Right lobe of liver (tissue), 6 donors: Measurements from ENCODE around the gene PIGQ. TPM values are rescaled to one million over a fixed set of nuclear protein-coding genes. Genes with fewer than 3 reads are reported as not detected.

Experiments
- ATAC-seq, 4 donors: fragments of 200-7000 bp; cut with Tn5 transposase; one replicate each; pipeline ENCODE4 v1.9.1; 2020; ENCODE audit warnings: mild to moderate bottlenecking in 4 of 4, moderate library complexity in 4 of 4
- DNase-seq, 3 donors: peaks; one replicate each; pipeline ENCODE4 v3.0.0-alpha.2; 2020
- H3K27ac ChIP-seq, 3 donors: fragments of 200-600 bp; one replicate each; pipeline ENCODE4 v1.8.0; 2022
- H3K27me3 ChIP-seq, 2 donors: fragments of 200-600 bp; one replicate each; pipeline ENCODE4 v1.8.0; 2022
- H3K36me3 ChIP-seq, 4 donors: fragments of 200-600 bp; sonication (generic) in 1 of 4; one replicate each; pipeline versions ENCODE4 v1.5.1 to v1.8.0; 2017 to 2022; ENCODE audit warnings: control low read depth in 1 of 4
- H3K4me1 ChIP-seq, 4 donors: fragments of 200-600 bp; sonication (generic) in 1 of 4; one replicate each; pipeline versions ENCODE4 v1.5.1 to v1.8.0; 2017 to 2022; ENCODE audit warnings: control low read depth in 1 of 4
- H3K4me3 ChIP-seq, 3 donors: fragments of 200-600 bp; one replicate each; pipeline ENCODE4 v1.8.0; 2022
- H3K9me3 ChIP-seq, 4 donors: fragments of 200-600 bp; sonication (generic) in 1 of 4; one replicate each; pipeline versions ENCODE4 v1.5.1 to v1.8.0; 2017 to 2022; ENCODE audit warnings: control low read depth in 1 of 4
- CTCF ChIP-seq, 4 donors: fragments of 200-600 bp in 3 of 4; fragments of 450-650 bp in 1 of 4; IDR thresholded peaks; one replicate each; pipeline versions ENCODE4 v1.5.1 to v1.8.0; 2016 to 2022; ENCODE audit warnings: antibody characterized with exemption in 4 of 4, mild to moderate bottlenecking in 2 of 4
- POLR2A ChIP-seq: fragments of 450-650 bp; IDR thresholded peaks from one replicate; pipeline ENCODE4 v1.6.1; 2017; ENCODE audit warnings: antibody characterized with exemption, mild to moderate bottlenecking
- WGBS: methylation state at CpG from one replicate; pipeline ENCODE4 v1.1.6; 2018; ENCODE audit warnings: low coverage, low lambda C conversion rate; ENCODE audit not compliant: insufficient coverage; ENCODE audit errors: missing lambda C conversion rate; 5-methylcytosine and 5-hydroxymethylcytosine counted together
- intact Hi-C, 2 donors: fragments of 100-400 bp; cut with DNase I; formaldehyde crosslinking; loops; one replicate each; pipeline versions ENCODE4 v1.11.2 to v1.14.1; 2022
- total RNA-seq, 6 experiments: library from RNA; depleted of rRNA in 2 of 6; stranded (reverse); fragments of >200 nt in 2 of 6; fragmentation: NEBNext Ultra II Directional in 3 of 6; extraction: Animal tissue kit (Norgen Biotek cat#: 25700) in 3 of 6; gene quantifications; one replicate each; pipeline versions ENCODE4 v1.1.0 to v1.2.4, GENCODE V29; 2016 to 2023
- donor health status: DM: no; HTN: yes; CAD: no.
- donor health status: DM: no; HTN: no; CAD: no.
- donor health status: DM: no; HTN: no; CAD: no.
- donor health status: DM: no; HTN: yes; CAD: no.
- donor health status: DM: no; HTN: yes; CAD: no.

PIGQ gene
- total RNA-seq, 6 experiments from 2014 or later = 19.5 to 32.0 (median 27.8) TPM

- Histone ChIP-seq H3K27me3 (no peaks in the 10 kb centered on the region), H3K9me3 (no peaks in the 10 kb centered on the region), H3K4me3 (no peak overlapping the region), H3K4me1 (peaks cover 0 to 45% (median 27%) of the 10 kb centered on the region in 4 donors), H3K27ac (peak overlapping the region in 2 of 3 donors; percentile 44 to 70), H3K36me3 (peaks cover 0 to 8% (median 0%) of the 10 kb centered on the region in 4 donors)
- TF ChIP-seq POLR2A (no peak), CTCF (IDR thresholded peaks at IDR 0.05) (no peak)
- intact Hi-C loops = loop anchor here in 1 of 2 donors (10.0 kb wide), 1 partner anchor 46 kb away; no protein-coding TSS in a partner anchor
- peak in 1 of 4 donors; percentile 1 for ATAC-seq
- peak in 1 of 3 donors; percentile 50 for DNase-seq
- WGBS = 33% methylated on average over 2 of the region's 29 CpGs
Observed at GRCh38 chr16:630249-630814, 60.6 kb downstream of the PIGQ start.

GRCh38 chr16:630815-631405, 61.1 kb downstream of the PIGQ start, which contains the start of gene WFIKKN1:
Gene WFIKKN1, plus strand, starts transcription at chr16:630985. Its CDS starts 269 bp downstream, at chr16:631254.
- TF ChIP-seq CTCF (IDR thresholded peaks at IDR 0.05) (no peak), POLR2A (no peak)
- 10% methylated on average over 2 of the region's 23 CpGs for WGBS
- no peak within 1 kb of the TSS for H3K4me3 ChIP-seq
- peak; percentile 58 to 72 (median 69) for DNase-seq
- no peaks in the 10 kb centered on the region for H3K9me3 ChIP-seq
- H3K27ac ChIP-seq = peak within 1 kb of the TSS in 2 of 3 donors; percentile 44 to 70
- intact Hi-C loops = loop anchor here in 1 of 2 donors (10.0 kb wide), 1 partner anchor 46 kb away; no protein-coding TSS in a partner anchor
- ATAC-seq = peak; percentile 0 to 12 (median 4)
- H3K36me3 ChIP-seq = peaks cover 0 to 3% (median 0%) of the 10 kb centered on the region in 4 donors
- H3K4me1 ChIP-seq = peaks cover 0 to 49% (median 27%) of the 10 kb centered on the region in 4 donors
- no peaks in the 10 kb centered on the region for H3K27me3 ChIP-seq

- no peaks in the 10 kb centered on the region for H3K9me3 ChIP-seq
- no peaks in the 10 kb centered on the region for H3K36me3 ChIP-seq
- ATAC-seq (no peak), DNase-seq (no peak)
- intact Hi-C loops = loop anchor here in 1 of 2 donors (10.0 kb wide), 1 partner anchor 47 kb away; no protein-coding TSS in a partner anchor
- no peak for TF ChIP-seq CTCF (IDR thresholded peaks at IDR 0.05)
- TF ChIP-seq POLR2A = no peak
- H3K4me1 ChIP-seq = peaks cover 0 to 49% (median 27%) of the 10 kb centered on the region in 4 donors
- H3K27me3 ChIP-seq = no peaks in the 10 kb centered on the region
- WGBS = 62% methylated on average over 9 of the region's 9 CpGs
- no peak overlapping the region for H3K4me3 ChIP-seq
- no peak overlapping the region for H3K27ac ChIP-seq
Observed at GRCh38 chr16:631808-632358, 62.1 kb downstream of the PIGQ start.

GRCh38 chr16:632486-633335, 62.9 kb downstream of the PIGQ start:
- TF ChIP-seq CTCF (IDR thresholded peaks at IDR 0.05) = no peak
- DNase-seq (peak in 1 of 3 donors; percentile 58), ATAC-seq (no peak)
- Histone ChIP-seq H3K4me3 (no peak overlapping the region), H3K27ac (no peak overlapping the region), H3K9me3 (no peaks in the 10 kb centered on the region), H3K4me1 (peaks cover 0 to 50% (median 26%) of the 10 kb centered on the region in 4 donors), H3K36me3 (no peaks in the 10 kb centered on the region), H3K27me3 (no peaks in the 10 kb centered on the region)
- intact Hi-C loops = loop anchor here in 1 of 2 donors (10.0 kb wide), 1 partner anchor 48 kb away; no protein-coding TSS in a partner anchor
- 60% methylated on average over 1 of the region's 67 CpGs for WGBS
